ENCODE measurements around the gene PSME1.

DNA sequence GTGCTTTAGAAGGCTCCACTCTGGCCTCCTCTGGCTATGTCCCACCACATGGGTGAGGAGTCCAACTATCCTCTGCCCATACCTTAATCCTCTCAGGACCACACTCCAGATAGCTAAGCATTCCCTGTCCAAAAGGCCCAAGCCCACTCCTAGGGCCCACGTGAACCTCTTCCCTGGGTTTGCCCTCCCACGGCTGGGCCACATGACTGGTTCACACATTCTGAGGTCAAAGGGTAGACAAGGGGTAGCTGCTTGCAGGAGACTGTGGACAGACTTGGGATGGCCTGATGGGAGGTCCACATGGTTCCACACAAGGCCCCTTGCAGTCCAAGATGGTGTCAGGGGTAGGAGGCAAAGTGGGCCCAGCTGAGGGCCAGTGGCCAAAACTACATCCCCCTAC lies 47.9 kb upstream of the PSME1 start:
- TF ChIP-seq CTCF (IDR thresholded peaks at IDR 0.05; ENCODE audit: insufficient read depth, low read length, poor library complexity, severe bottlenecking) (no peak), EZH2phosphoT487 (conservative IDR thresholded peaks at IDR 0.05; ENCODE audit: low read length) (no peak)

Data from SU-DHL-6 (cell line).